ENCODE results near the gene SHPK. TPM values are rescaled to one million over a fixed set of nuclear protein-coding genes. Genes with fewer than 3 reads are reported as not detected.

SHPK gene
- total RNA-seq, 4 donors from 2014 or later: 5.8 to 83.8 (median 44.9) TPM

DNA sequence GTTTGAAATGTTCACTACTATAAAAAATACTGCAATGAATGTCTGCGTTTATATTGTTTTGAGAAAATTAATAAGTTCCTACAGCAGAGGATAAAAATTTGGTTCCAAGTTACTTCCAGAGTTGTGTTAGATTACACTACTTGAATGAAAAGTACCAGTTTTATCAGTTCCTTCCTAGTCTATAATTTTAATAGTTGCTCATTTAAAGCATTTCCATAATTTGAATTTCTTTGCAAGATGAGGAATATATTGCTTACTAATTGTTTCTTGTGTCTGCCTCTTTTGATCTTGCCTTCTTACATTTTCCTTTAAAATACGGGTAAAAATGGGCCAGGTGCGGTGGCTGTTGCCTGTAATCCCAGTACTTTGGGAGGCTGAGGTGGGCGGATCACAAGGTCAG, 36.5 kb upstream of the SHPK start:
- no peak for DNase-seq
- H3K4me1 ChIP-seq: peaks cover 0 to 17% (median 6%) of the 10 kb centered on the region in 4 donors
- no peak for TF ChIP-seq POLR2A (IDR thresholded peaks at IDR 0.05)
- TF ChIP-seq, protein P1, sequence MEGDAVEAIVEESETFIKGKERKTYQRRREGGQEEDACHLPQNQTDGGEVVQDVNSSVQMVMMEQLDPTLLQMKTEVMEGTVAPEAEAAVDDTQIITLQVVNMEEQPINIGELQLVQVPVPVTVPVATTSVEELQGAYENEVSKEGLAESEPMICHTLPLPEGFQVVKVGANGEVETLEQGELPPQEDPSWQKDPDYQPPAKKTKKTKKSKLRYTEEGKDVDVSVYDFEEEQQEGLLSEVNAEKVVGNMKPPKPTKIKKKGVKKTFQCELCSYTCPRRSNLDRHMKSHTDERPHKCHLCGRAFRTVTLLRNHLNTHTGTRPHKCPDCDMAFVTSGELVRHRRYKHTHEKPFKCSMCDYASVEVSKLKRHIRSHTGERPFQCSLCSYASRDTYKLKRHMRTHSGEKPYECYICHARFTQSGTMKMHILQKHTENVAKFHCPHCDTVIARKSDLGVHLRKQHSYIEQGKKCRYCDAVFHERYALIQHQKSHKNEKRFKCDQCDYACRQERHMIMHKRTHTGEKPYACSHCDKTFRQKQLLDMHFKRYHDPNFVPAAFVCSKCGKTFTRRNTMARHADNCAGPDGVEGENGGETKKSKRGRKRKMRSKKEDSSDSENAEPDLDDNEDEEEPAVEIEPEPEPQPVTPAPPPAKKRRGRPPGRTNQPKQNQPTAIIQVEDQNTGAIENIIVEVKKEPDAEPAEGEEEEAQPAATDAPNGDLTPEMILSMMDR (IDR thresholded peaks at IDR 0.05): no peak
- no peaks in the 10 kb centered on the region for H3K27me3 ChIP-seq
- H3K9me3 ChIP-seq: no peaks in the 10 kb centered on the region
- no peaks in the 10 kb centered on the region for H3K36me3 ChIP-seq
- H3K27ac ChIP-seq: no peak overlapping the region
- no peak overlapping the region for H3K4me3 ChIP-seq

DNA sequence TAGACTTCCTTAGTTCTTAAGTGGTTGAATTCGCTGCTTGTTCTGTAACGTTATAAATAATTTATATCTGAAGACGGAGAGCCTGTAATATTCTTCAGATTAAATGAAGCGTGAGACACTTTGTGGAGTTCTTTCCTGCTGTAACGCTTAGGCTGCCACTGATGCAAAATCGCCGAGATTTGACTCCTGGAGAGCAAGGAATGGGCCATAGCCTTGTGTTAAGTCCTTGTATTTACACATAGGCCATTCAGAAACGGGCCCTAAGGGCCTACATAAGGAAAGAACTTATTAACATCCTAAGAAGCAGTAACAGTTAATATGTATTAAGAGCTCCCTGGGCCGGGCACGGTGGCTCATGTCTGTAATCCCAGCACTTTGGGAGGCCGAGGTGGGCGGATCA, 33.5 kb upstream of the SHPK start:
- Histone ChIP-seq H3K27me3 (no peaks in the 10 kb centered on the region), H3K27ac (peak overlapping the region in 1 of 4 donors; percentile 86), H3K4me1 (peaks cover 0 to 30% (median 8%) of the 10 kb centered on the region in 4 donors), H3K36me3 (peaks cover 0 to 4% (median 0%) of the 10 kb centered on the region in 3 donors), H3K4me3 (peak overlapping the region; percentile 70 to 97 (median 92)), H3K9me3 (no peaks in the 10 kb centered on the region)
- TF ChIP-seq POLR2A (IDR thresholded peaks at IDR 0.05): no peak
- TF ChIP-seq, protein P1 (IDR thresholded peaks at IDR 0.05): no peak
- no peak for DNase-seq

DNA sequence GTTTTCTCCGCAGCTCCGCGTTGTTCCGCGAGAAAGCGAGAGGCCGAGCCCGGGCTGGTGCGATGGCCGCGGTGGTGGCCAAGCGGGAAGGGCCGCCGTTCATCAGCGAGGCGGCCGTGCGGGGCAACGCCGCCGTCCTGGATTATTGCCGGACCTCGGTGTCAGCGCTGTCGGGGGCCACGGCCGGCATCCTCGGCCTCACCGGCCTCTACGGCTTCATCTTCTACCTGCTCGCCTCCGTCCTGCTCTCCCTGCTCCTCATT, 33.0 kb upstream of the SHPK start:
- TF ChIP-seq POLR2A (IDR thresholded peaks at IDR 0.05): no peak
- TF ChIP-seq, protein P1 (IDR thresholded peaks at IDR 0.05): no peak
- H3K4me1 ChIP-seq: peaks cover 0 to 30% (median 8%) of the 10 kb centered on the region in 4 donors
- DNase-seq: no peak
- no peaks in the 10 kb centered on the region for H3K27me3 ChIP-seq
- H3K9me3 ChIP-seq: no peaks in the 10 kb centered on the region
- H3K4me3 ChIP-seq: peak overlapping the region; percentile 70 to 97 (median 92)
- H3K27ac ChIP-seq: peak overlapping the region; percentile 86 to 98 (median 94)
- peaks cover 0 to 9% (median 0%) of the 10 kb centered on the region in 3 donors for H3K36me3 ChIP-seq

DNA sequence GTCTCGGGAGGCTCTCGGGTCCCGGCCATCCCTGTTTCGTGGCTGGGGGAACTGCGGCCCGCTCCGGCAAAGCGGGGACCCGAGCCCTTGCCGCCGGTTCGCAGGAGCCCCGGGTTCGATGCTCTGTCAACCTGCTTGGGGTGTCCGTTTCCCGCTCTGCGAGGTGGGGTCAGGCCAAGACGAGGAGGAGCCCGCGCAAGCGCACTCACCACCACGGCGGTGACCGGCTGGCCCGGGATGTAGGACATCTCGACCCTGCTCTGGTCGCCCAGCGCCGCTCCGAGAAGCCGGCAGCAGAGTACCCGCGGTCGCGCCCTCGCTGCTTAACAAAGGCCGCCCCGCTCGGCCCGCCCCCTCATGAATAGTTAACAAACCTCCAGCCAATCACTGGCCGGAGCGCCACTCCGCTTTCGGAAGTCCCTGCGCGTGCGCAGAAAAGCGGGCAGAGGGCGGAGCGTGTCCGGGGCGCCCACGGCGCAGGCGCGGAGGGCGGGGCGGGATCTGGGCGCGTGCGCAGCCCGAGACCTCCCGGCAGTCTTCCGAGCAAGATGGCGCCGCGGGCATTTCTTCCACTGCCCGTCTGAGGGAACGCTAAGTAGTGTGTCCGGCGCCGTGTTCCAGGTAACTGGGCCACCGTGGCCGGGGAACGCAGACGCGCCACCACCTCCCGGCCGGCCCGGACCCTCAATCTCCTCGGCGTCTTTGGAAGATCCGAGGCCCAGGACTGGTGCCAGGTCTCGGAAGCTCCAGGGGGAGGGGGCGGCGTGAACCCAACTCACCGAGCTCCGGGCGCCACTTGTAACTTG, 32.4 kb upstream of the SHPK start, which contains the start of the genes EMC6 and TAX1BP3:
TSS of gene EMC6 (plus strand) at position 534 of the 806 bp plus-strand sequence. CDS start 335 bp downstream, outside the sequence.
TSS of gene TAX1BP3 (minus strand) at position 300 of the 806 bp plus-strand sequence. CDS start at position 248, 52 bp downstream.
- Histone ChIP-seq H3K9me3 (no peaks in the 10 kb centered on the region), H3K27me3 (no peaks in the 10 kb centered on the region), H3K4me3 (peak within 1 kb of the TSS; percentile 70 to 97 (median 92)), H3K36me3 (peaks cover 0 to 14% (median 0%) of the 10 kb centered on the region in 3 donors), H3K4me1 (peaks cover 0 to 30% (median 8%) of the 10 kb centered on the region in 4 donors), H3K27ac (peak within 1 kb of the TSS; percentile 86 to 98 (median 94))
- peak; percentile 98 to 99 (median 99) for DNase-seq
- TF ChIP-seq, protein P1 (IDR thresholded peaks at IDR 0.05): peak in 1 of 6 experiments; percentile 12
- TF ChIP-seq POLR2A (IDR thresholded peaks at IDR 0.05): peak; percentile 93 to 98

DNA sequence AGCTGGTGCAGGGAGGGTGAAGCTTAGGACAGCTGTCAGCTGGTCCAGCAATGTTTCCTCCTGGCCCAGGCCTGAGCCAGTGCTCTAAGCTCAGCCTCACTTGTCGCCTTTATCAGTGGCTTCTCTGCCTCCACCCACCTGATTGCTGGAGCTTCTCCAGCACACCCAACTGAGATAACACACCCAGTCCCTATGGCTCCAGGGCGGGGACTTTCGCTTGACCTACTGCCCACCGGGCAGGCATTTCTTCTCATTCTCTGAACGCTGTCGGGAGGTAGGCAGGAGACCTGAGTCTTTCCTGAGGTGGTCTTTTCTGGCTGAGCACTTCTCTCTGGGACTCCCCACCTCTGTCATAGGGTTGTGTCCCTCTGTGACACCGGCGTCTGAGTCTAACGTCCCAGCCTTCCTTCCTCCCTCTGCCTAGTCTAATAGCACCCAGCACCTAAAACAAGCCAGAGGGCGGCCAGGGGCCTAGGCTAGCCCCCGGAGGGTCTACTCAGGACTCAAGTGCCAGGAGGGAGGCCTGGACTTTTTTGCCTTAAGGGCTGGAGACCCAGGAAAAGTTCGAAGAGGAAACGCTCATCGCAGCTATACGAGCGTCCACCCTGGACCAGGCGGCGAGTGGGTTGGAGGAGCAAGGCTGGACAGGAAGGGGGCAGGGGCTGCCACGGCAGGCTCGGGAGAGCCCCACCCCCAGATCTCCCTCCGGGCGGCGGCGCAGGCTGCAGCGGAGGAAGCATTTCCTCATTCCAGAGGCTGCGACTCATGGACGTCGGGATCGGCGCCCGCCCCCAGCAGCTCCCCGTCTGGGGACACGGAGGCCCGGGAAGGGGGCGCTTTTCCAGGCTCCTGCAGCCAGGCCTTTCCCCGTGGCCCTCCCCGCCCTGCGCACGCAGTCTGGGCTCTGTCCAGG, 31.6 kb upstream of the SHPK start:
- H3K27ac ChIP-seq: peak overlapping the region; percentile 86 to 98 (median 94)
- H3K4me1 ChIP-seq: peaks cover 0 to 30% (median 8%) of the 10 kb centered on the region in 4 donors
- peak; percentile 39 to 93 (median 89) for DNase-seq
- H3K9me3 ChIP-seq: no peaks in the 10 kb centered on the region
- H3K27me3 ChIP-seq: no peaks in the 10 kb centered on the region
- H3K4me3 ChIP-seq: peak overlapping the region; percentile 70 to 97 (median 92)
- TF ChIP-seq, protein P1 (IDR thresholded peaks at IDR 0.05): no peak
- peak; percentile 73 to 80 for TF ChIP-seq POLR2A (IDR thresholded peaks at IDR 0.05)
- H3K36me3 ChIP-seq: peaks cover 0 to 23% (median 0%) of the 10 kb centered on the region in 3 donors
